PC-3 (cell line): ENCODE measurements around the gene NUDT1.

Experiments used
- EZH2 ChIP-seq: fragments of 300-600 bp; sonication (generic); IDR thresholded peaks from one replicate; pipeline ENCODE4 v1.6.1; 2017; ENCODE audit warnings: antibody characterized with exemption, mild to moderate bottlenecking, low read length; ENCODE audit not compliant: unreplicated experiment
- TF ChIP-seq, protein P1 (sequence below): fragments of 300-600 bp; sonication (generic); conservative IDR thresholded peaks from 2 replicates; pipeline ENCODE4 v1.5.1; 2017; ENCODE audit warnings: antibody characterized with exemption, low read depth, mild to moderate bottlenecking, low read length

DNA sequence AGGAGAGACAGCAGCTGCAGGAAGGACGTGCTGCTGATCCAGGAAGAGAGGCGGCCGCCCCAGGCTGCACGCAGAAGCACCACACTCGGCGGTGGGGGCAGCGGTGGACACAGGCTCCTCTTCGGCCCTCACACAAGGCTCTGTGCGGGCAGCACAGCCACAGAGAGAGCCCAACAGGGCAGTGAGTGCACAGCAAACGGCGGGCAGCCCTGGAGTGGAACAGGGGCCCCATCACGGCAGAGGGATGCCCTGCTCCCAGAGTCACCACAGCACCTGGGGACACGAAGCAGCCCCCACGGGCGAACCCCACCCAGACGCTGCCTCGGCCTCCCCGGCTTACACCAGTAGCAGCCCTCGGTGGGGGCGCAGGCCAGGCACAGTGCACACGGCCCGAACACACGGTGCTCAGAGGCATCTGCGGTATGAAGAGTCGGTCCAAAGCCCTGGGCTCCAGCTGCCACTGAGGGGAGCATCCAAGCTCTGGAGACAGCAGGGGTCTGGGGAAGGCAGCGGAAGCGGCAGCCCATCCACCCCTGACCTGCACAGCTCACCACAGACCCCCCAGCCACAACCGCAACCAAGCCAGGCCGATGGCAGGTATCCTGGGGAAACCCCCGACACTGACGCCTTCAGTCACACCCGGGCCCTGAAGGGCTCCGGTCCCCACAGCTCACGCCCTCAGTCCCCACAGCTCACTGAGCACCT lies 16.8 kb downstream of the NUDT1 start:
- no peak for TF ChIP-seq EZH2
- TF ChIP-seq, protein P1, sequence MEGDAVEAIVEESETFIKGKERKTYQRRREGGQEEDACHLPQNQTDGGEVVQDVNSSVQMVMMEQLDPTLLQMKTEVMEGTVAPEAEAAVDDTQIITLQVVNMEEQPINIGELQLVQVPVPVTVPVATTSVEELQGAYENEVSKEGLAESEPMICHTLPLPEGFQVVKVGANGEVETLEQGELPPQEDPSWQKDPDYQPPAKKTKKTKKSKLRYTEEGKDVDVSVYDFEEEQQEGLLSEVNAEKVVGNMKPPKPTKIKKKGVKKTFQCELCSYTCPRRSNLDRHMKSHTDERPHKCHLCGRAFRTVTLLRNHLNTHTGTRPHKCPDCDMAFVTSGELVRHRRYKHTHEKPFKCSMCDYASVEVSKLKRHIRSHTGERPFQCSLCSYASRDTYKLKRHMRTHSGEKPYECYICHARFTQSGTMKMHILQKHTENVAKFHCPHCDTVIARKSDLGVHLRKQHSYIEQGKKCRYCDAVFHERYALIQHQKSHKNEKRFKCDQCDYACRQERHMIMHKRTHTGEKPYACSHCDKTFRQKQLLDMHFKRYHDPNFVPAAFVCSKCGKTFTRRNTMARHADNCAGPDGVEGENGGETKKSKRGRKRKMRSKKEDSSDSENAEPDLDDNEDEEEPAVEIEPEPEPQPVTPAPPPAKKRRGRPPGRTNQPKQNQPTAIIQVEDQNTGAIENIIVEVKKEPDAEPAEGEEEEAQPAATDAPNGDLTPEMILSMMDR = no peak
